ELF-1 (cell line): Measurements from ENCODE around the gene MPP1.
"Not testable (repeated sequence)": the region's sequence is repeated elsewhere in the genome, so short reads cannot be mapped to it uniquely, and the experiment has no call there.

Source experiments
- DNase-seq: peaks from one replicate; pipeline ENCODE4 v3.0.0-alpha.2; 2016; ENCODE audit warnings: low read depth, low spot score

MPP1 gene

GRCh38 chrX:154804957-154805695 is at the start of gene MPP1:
MPP1 (minus strand) TSS chrX:154805485; CDS start chrX:154805373, 112 bp downstream.
- peak; percentile 95 for DNase-seq

GRCh38 chrX:154850957-154851611 is 45.8 kb upstream of the MPP1 start:
- no peak for DNase-seq

- no peak for DNase-seq
These were observed 35.6 kb upstream of the MPP1 start for GRCh38 chrX:154840856-154841255.

- no peak for DNase-seq
These were observed 30.9 kb upstream of the MPP1 start for GRCh38 chrX:154836163-154836562.

GRCh38 chrX:154834562-154834961 is 29.3 kb upstream of the MPP1 start, which contains the start of gene SMIM9:
SMIM9 (minus strand) TSS chrX:154834662; CDS start chrX:154830856, 3,806 bp downstream.
- no peak for DNase-seq

- no peak for DNase-seq
These were observed 28.5 kb upstream of the MPP1 start for GRCh38 chrX:154833746-154834274.

GRCh38 chrX:154829926-154830442 is 24.7 kb upstream of the MPP1 start:
- no peak for DNase-seq

- no peak for DNase-seq
These were observed 23.8 kb upstream of the MPP1 start for GRCh38 chrX:154829134-154829533.

GRCh38 chrX:154828016-154828408 is 22.7 kb upstream of the MPP1 start:
- no peak for DNase-seq

GRCh38 chrX:154827194-154828015 is 22.1 kb upstream of the MPP1 start:
- DNase-seq = no peak

GRCh38 chrX:154825586-154825985 is 20.3 kb upstream of the MPP1 start:
- DNase-seq = not testable (repeated sequence)

- no peak for DNase-seq
These were observed 19.4 kb upstream of the MPP1 start for GRCh38 chrX:154824638-154825037.

GRCh38 chrX:154822029-154822428 is 16.7 kb upstream of the MPP1 start:
- DNase-seq = peak; percentile 22

GRCh38 chrX:154821523-154821922 is 16.2 kb upstream of the MPP1 start:
- DNase-seq = no peak

- DNase-seq = peak; percentile 26
These were observed 14.6 kb upstream of the MPP1 start for GRCh38 chrX:154819771-154820341.

GRCh38 chrX:154818916-154819770 is 13.9 kb upstream of the MPP1 start:
- DNase-seq = no peak

- DNase-seq = not testable (repeated sequence)
These were observed 11.8 kb upstream of the MPP1 start for GRCh38 chrX:154817048-154817618.

- not testable (repeated sequence) for DNase-seq
These were observed 11.1 kb upstream of the MPP1 start for GRCh38 chrX:154816326-154816898.

- DNase-seq = no peak
These were observed 10.1 kb upstream of the MPP1 start for GRCh38 chrX:154815274-154815818.
